WTC11 (cell line): ENCODE results near the gene HOXD1. TPM values are rescaled to one million over a fixed set of nuclear protein-coding genes. Genes with fewer than 3 reads are reported as not detected.

Experiments
- ATAC-seq: fragments of 200-7000 bp; cut with Tn5 transposase; 2 replicates; pipeline ENCODE4 v1.10.0; 2021; ENCODE audit warnings: mild to moderate bottlenecking, moderate library complexity
- CTCF ChIA-PET: fragments of 300-600 bp; sonication (Branson Sonifier 250); formaldehyde crosslinking; loops from one replicate; lab custom pipeline; 2021; ENCODE audit warnings: antibody characterized with exemption; lab: Charles Lee
- POLR2A ChIA-PET: fragments of 350-600 bp; sonication (Branson Sonifier 250); formaldehyde crosslinking; loops from one replicate; lab custom pipeline; 2021; ENCODE audit warnings: antibody characterized with exemption; lab: Charles Lee
- DNase-seq: peaks from one replicate; pipeline ENCODE4 v3.0.0; 2021; ENCODE audit warnings: low spot score
- H3K27ac Mint-ChIP-seq: 2 replicates; pipeline ENCODE4 v1.8.0; 2021; ENCODE audit warnings: mixed read lengths
- H3K27me3 Mint-ChIP-seq: 2 replicates; pipeline ENCODE4 v1.8.0; 2021; ENCODE audit warnings: low read depth, mild to moderate bottlenecking, moderate library complexity, mixed read lengths
- H3K36me3 Mint-ChIP-seq: 2 replicates; pipeline ENCODE4 v1.8.0; 2021; ENCODE audit warnings: mixed read lengths
- H3K4me1 Mint-ChIP-seq: 2 replicates; pipeline ENCODE4 v1.8.0; 2022; ENCODE audit warnings: mixed read lengths
- H3K4me3 Mint-ChIP-seq: 2 replicates; pipeline ENCODE4 v1.8.0; 2021; ENCODE audit warnings: mild to moderate bottlenecking, moderate library complexity, mixed read lengths
- H3K9me3 Mint-ChIP-seq: 2 replicates; pipeline ENCODE4 v1.8.0; 2021; ENCODE audit warnings: mixed read lengths
- ATF1 ChIP-seq: sonication (generic); formaldehyde crosslinking; IDR thresholded peaks from 2 replicates; pipeline ENCODE4 v1.8.1; 2023; ENCODE audit warnings: mild to moderate bottlenecking, moderate library complexity, missing genetic modification reagents
- E2F5 ChIP-seq: sonication (generic); formaldehyde crosslinking; IDR thresholded peaks from 2 replicates; pipeline ENCODE4 v1.8.1; 2022; ENCODE audit warnings: mild to moderate bottlenecking, moderate library complexity, missing genetic modification reagents
- ETV6 ChIP-seq: sonication (generic); formaldehyde crosslinking; IDR thresholded peaks from 2 replicates; pipeline ENCODE4 v1.8.1; 2022; ENCODE audit warnings: mild to moderate bottlenecking, missing genetic modification reagents
- GABPB1 ChIP-seq: sonication (generic); formaldehyde crosslinking; IDR thresholded peaks from 2 replicates; pipeline ENCODE4 v1.8.1; 2023; ENCODE audit warnings: mild to moderate bottlenecking, missing genetic modification reagents
- HMGXB4 ChIP-seq: sonication (generic); formaldehyde crosslinking; IDR thresholded peaks from 2 replicates; pipeline ENCODE4 v1.8.1; 2023; ENCODE audit warnings: mild to moderate bottlenecking, moderate library complexity, missing genetic modification reagents
- NFE2L1 ChIP-seq: sonication (generic); formaldehyde crosslinking; IDR thresholded peaks from 2 replicates; pipeline ENCODE4 v1.8.1; 2023; ENCODE audit warnings: missing genetic modification reagents
- SMAD3 ChIP-seq: sonication (generic); formaldehyde crosslinking; IDR thresholded peaks from 2 replicates; pipeline ENCODE4 v1.8.0; 2022; ENCODE audit warnings: missing genetic modification reagents, mild to moderate bottlenecking, borderline replicate concordance
- ZBTB21 ChIP-seq: sonication (generic); formaldehyde crosslinking; IDR thresholded peaks from 2 replicates; pipeline ENCODE4 v1.8.1; 2023; ENCODE audit warnings: mild to moderate bottlenecking, missing genetic modification reagents, borderline replicate concordance
- ZNF423 ChIP-seq: fragments of 250-450 bp; sonication (Bioruptor Pico); IDR thresholded peaks from 2 replicates; pipeline ENCODE4 v2.1.2; 2022; ENCODE audit warnings: mild to moderate bottlenecking, moderate library complexity
- total RNA-seq: library from RNA; stranded (reverse); gene quantifications from 3 replicates; pipeline ENCODE4 v1.2.3, GENCODE V29; 2021
- TF ChIP-seq, protein P1 (sequence below): sonication (generic); formaldehyde crosslinking; conservative IDR thresholded peaks from 2 replicates; pipeline ENCODE4 v1.8.1; 2023; ENCODE audit warnings: mild to moderate bottlenecking, low read depth, missing genetic modification reagents, moderate library complexity
- TF ChIP-seq, protein P2 (sequence below): fragments of 250-450 bp; sonication (Bioruptor Pico); IDR thresholded peaks from 2 replicates; pipeline ENCODE4 v1.9.0; 2021; ENCODE audit warnings: mild to moderate bottlenecking

The HOXD1 gene
- total RNA-seq, 1 experiment from 2014 or later = 0.22 TPM

DNA sequence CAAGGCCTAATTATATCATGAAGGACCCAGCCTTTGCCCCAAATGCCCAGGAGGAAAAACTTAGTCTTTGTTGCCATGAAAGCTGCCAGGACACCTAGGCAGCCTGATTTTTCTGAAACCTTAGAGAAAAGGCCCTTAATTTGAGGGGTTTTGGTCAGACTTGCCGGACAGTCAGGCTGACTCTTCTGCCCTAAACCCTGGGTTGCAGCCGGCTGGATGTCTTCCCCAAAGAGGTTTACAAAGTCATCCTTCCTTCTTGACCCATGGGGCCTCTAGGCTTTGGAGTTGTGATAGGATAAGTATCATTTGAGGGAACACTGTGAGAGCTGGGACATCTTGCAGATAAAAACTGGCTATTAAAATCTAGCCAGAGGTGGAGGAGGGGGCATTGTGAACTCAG, 2.4 kb upstream of the HOXD1 start (continued):
- TF ChIP-seq, protein P1, sequence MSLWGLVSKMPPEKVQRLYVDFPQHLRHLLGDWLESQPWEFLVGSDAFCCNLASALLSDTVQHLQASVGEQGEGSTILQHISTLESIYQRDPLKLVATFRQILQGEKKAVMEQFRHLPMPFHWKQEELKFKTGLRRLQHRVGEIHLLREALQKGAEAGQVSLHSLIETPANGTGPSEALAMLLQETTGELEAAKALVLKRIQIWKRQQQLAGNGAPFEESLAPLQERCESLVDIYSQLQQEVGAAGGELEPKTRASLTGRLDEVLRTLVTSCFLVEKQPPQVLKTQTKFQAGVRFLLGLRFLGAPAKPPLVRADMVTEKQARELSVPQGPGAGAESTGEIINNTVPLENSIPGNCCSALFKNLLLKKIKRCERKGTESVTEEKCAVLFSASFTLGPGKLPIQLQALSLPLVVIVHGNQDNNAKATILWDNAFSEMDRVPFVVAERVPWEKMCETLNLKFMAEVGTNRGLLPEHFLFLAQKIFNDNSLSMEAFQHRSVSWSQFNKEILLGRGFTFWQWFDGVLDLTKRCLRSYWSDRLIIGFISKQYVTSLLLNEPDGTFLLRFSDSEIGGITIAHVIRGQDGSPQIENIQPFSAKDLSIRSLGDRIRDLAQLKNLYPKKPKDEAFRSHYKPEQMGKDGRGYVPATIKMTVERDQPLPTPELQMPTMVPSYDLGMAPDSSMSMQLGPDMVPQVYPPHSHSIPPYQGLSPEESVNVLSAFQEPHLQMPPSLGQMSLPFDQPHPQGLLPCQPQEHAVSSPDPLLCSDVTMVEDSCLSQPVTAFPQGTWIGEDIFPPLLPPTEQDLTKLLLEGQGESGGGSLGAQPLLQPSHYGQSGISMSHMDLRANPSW = no peak
- no peak for TF ChIP-seq HMGXB4 (CRISPR knock-in tag)
- TF ChIP-seq ZBTB21 (CRISPR knock-in tag) = no peak
- no peak for TF ChIP-seq ZNF423 (CRISPR knock-in tag)
- no peak for TF ChIP-seq SMAD3

GRCh38 chr2:176187200-176187898, 1.1 kb upstream of the HOXD1 start:
- Mint-ChIP-seq H3K27ac (no peak overlapping the region), H3K9me3 (no peaks in the 10 kb centered on the region), H3K4me3 (peak overlapping the region; percentile 72), H3K27me3 (peaks cover 98% of the 10 kb centered on the region), H3K36me3 (no peaks in the 10 kb centered on the region), H3K4me1 (peaks cover 37% of the 10 kb centered on the region)
- no peak for TF ChIP-seq SMAD3
- TF ChIP-seq, protein P2, sequence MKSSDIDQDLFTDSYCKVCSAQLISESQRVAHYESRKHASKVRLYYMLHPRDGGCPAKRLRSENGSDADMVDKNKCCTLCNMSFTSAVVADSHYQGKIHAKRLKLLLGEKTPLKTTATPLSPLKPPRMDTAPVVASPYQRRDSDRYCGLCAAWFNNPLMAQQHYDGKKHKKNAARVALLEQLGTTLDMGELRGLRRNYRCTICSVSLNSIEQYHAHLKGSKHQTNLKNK (CRISPR knock-in tag) = no peak
- ChIA-PET POLR2A (no interaction called here), CTCF (interaction anchor here (0.7 to 2.0 kb wide), 6 partner anchors 9 to 268 kb away, joined by 3 to 14 read pairs (median 4); partner anchors contain the start of gene HOXD10)
- DNase-seq = peak; percentile 24
- no peak for ATAC-seq

DNA sequence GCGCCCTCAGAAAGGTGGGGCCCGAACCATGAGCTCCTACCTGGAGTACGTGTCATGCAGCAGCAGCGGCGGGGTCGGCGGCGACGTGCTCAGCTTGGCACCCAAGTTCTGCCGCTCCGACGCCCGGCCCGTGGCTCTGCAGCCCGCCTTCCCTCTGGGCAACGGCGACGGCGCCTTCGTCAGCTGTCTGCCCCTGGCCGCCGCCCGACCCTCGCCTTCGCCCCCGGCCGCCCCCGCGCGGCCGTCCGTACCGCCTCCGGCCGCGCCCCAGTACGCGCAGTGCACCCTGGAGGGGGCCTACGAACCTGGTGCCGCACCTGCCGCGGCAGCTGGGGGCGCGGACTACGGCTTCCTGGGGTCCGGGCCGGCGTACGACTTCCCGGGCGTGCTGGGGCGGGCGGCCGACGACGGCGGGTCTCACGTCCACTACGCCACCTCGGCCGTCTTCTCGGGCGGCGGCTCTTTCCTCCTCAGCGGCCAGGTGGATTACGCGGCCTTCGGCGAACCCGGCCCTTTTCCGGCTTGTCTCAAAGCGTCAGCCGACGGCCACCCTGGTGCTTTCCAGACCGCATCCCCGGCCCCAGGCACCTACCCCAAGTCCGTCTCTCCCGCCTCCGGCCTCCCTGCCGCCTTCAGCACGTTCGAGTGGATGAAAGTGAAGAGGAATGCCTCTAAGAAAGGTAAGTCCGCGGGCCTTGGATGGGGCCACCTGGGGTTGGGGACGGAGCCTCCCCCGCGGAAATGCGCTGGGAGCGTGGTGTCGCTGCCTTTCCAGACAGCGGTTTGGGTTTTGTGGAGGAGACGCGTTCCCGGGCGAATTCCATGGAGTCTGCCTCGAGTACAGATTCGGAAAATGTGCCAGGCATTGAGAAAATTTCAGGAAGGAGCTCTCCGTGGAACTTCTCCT, 559 bp downstream of the HOXD1 start:
- ATAC-seq (peak; percentile 13), DNase-seq (peak; percentile 59)
- POLR2A ChIA-PET = no interaction called here
- Mint-ChIP-seq H3K4me1 (peaks cover 45% of the 10 kb centered on the region), H3K9me3 (no peaks in the 10 kb centered on the region), H3K36me3 (no peaks in the 10 kb centered on the region), H3K27ac (no peak overlapping the region), H3K4me3 (peak overlapping the region; percentile 55), H3K27me3 (peaks cover 98% of the 10 kb centered on the region)
- peak; percentile 45; the same call in 1 of the 2 replicates for TF ChIP-seq ATF1
- TF ChIP-seq GABPB1 (CRISPR knock-in tag) = no peak
- TF ChIP-seq E2F5 = peak; percentile 25
- no peak for TF ChIP-seq ETV6 (CRISPR knock-in tag)
- TF ChIP-seq HMGXB4 (CRISPR knock-in tag) = peak; percentile 57; the same call in 1 of the 2 replicates
- TF ChIP-seq ZNF423 (CRISPR knock-in tag) = no peak
- 0 out of 2 replicates have a peak, but pooled peaks have one; percentile 26 for TF ChIP-seq NFE2L1 (CRISPR knock-in tag)
- CTCF ChIA-PET = interaction anchor here (0.9 to 2.0 kb wide), 4 partner anchors 11 to 365 kb away, joined by 3 to 14 read pairs (median 4); no protein-coding TSS in a partner anchor
